ENCODE data around the gene PMS2. TPM values are rescaled to one million over a fixed set of nuclear protein-coding genes. Genes with fewer than 3 reads are reported as not detected.

Gene PMS2
- total RNA-seq, 1 experiment from 2014 or later = 22.6 TPM

GRCh38 chr7:6016653-6016966 is 7.8 kb upstream of the PMS2 start:
- Mint-ChIP-seq H3K36me3 (ENCODE audit: insufficient read depth, unreplicated experiment) (peaks cover 96% of the 10 kb centered on the region), H3K4me3 (ENCODE audit: unreplicated experiment) (no peak overlapping the region), H3K27ac (ENCODE audit: unreplicated experiment) (peak overlapping the region; percentile 89), H3K27me3 (ENCODE audit: insufficient read depth, unreplicated experiment) (no peaks in the 10 kb centered on the region), H3K9me3 (ENCODE audit: unreplicated experiment) (no peaks in the 10 kb centered on the region), H3K4me1 (ENCODE audit: low read depth, unreplicated experiment) (peaks cover 36% of the 10 kb centered on the region)
- Histone ChIP-seq H3K36me3 (ENCODE audit: control insufficient read depth, insufficient read depth, low read length) (peaks cover 3% of the 10 kb centered on the region; the same call in 1 of the 2 replicates), H3K27me3 (replicated peaks; ENCODE audit: control insufficient read depth, insufficient read depth, low read length) (no peaks in the 10 kb centered on the region), H3K4me1 (peaks cover 29% of the 10 kb centered on the region), H3K4me3 (ENCODE audit: low read depth, low read length) (no peak overlapping the region), H3K9me3 (no peaks in the 10 kb centered on the region)
- DNase-seq = no peak
- BruUV-seq (replicated peaks) = no TSS peak
- ChIA-PET POLR2A (no interaction called here), CTCF (no interaction called here)
- intact Hi-C loops (cut with micrococcal nuclease; ENCODE audit: unreplicated experiment) = no loop called here
- TF ChIP-seq, protein P1, sequence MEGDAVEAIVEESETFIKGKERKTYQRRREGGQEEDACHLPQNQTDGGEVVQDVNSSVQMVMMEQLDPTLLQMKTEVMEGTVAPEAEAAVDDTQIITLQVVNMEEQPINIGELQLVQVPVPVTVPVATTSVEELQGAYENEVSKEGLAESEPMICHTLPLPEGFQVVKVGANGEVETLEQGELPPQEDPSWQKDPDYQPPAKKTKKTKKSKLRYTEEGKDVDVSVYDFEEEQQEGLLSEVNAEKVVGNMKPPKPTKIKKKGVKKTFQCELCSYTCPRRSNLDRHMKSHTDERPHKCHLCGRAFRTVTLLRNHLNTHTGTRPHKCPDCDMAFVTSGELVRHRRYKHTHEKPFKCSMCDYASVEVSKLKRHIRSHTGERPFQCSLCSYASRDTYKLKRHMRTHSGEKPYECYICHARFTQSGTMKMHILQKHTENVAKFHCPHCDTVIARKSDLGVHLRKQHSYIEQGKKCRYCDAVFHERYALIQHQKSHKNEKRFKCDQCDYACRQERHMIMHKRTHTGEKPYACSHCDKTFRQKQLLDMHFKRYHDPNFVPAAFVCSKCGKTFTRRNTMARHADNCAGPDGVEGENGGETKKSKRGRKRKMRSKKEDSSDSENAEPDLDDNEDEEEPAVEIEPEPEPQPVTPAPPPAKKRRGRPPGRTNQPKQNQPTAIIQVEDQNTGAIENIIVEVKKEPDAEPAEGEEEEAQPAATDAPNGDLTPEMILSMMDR (IDR thresholded peaks at IDR 0.05; ENCODE audit: insufficient read depth in 1 of 2, low read depth in 1 of 2, low read length in 1 of 2, severe bottlenecking in 1 of 2, unreplicated experiment in 1 of 2) = no peak

DNA sequence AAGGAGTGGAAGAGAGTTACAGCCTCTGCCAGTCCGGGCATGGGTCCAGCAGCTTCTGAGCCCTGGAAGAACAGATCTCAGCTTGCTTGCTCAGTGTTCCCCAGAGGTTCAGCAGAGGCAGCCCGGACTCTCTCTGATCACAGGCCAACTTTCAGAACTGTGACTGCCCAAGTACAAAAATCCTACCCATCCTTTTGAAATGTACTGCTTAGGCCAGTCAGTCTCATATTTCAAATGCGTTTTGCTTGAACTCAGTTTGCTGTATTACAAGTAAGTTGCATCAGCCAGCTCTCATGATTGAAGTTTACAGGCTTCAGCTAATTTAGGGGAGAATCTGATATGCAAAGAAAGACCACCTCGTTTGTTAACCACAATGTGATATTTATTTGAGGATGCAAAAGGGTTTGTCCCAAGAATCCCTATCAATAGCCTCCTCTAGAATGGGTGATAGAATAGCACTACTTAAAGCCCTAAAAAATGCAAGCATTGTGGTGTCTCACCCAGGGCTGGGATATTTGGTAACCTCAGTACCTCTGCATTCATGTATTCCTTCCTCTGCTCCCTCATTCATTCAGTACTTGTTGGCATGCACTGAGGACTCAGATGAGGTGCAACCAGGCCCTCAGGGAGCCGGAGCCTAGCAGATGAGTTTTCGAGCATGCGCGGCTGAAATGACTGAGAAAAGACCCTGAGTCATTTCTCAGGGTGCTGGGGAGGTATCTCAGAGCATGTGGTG is 7.2 kb upstream of the PMS2 start:
- peak in 1 of 2 experiments; percentile 49 for DNase-seq
- H3K36me3 ChIP-seq (ENCODE audit: control insufficient read depth, insufficient read depth, low read length) = peaks cover 3% of the 10 kb centered on the region; the same call in 1 of the 2 replicates
- POLR2A ChIA-PET = interaction anchor here (0.5 kb wide), 1 partner anchor 17 kb away, joined by 3 read pairs; no protein-coding TSS in a partner anchor
- no peaks in the 10 kb centered on the region for H3K27me3 Mint-ChIP-seq (ENCODE audit: insufficient read depth, unreplicated experiment)
- no peaks in the 10 kb centered on the region for H3K27me3 ChIP-seq (replicated peaks; ENCODE audit: control insufficient read depth, insufficient read depth, low read length)
- H3K9me3 ChIP-seq = no peaks in the 10 kb centered on the region
- TF ChIP-seq, protein P1 (IDR thresholded peaks at IDR 0.05; ENCODE audit: insufficient read depth in 1 of 2, low read depth in 1 of 2, low read length in 1 of 2, severe bottlenecking in 1 of 2, unreplicated experiment in 1 of 2) = no peak
- H3K4me1 ChIP-seq = peaks cover 29% of the 10 kb centered on the region
- peaks cover 96% of the 10 kb centered on the region for H3K36me3 Mint-ChIP-seq (ENCODE audit: insufficient read depth, unreplicated experiment)
- no peaks in the 10 kb centered on the region for H3K9me3 Mint-ChIP-seq (ENCODE audit: unreplicated experiment)
- no peak overlapping the region for H3K4me3 ChIP-seq (ENCODE audit: low read depth, low read length)
- H3K4me3 Mint-ChIP-seq (ENCODE audit: unreplicated experiment) = no peak overlapping the region
- intact Hi-C loops (cut with micrococcal nuclease; ENCODE audit: unreplicated experiment) = no loop called here
- CTCF ChIA-PET = no interaction called here
- H3K27ac Mint-ChIP-seq (ENCODE audit: unreplicated experiment) = peak overlapping the region; percentile 89
- no TSS peak for BruUV-seq (replicated peaks)
- H3K4me1 Mint-ChIP-seq (ENCODE audit: low read depth, unreplicated experiment) = peaks cover 31% of the 10 kb centered on the region

- Histone ChIP-seq H3K36me3 (ENCODE audit: control insufficient read depth, insufficient read depth, low read length) (0 out of 2 replicates have a peak, but pooled peaks cover 1% of the 10 kb centered on the region), H3K4me1 (peaks cover 8% of the 10 kb centered on the region), H3K9me3 (no peaks in the 10 kb centered on the region), H3K27me3 (replicated peaks; ENCODE audit: control insufficient read depth, insufficient read depth, low read length) (no peaks in the 10 kb centered on the region), H3K4me3 (ENCODE audit: low read depth, low read length) (no peak overlapping the region)
- Mint-ChIP-seq H3K27ac (ENCODE audit: unreplicated experiment) (peak overlapping the region; percentile 45), H3K4me1 (ENCODE audit: low read depth, unreplicated experiment) (peaks cover 9% of the 10 kb centered on the region), H3K36me3 (ENCODE audit: insufficient read depth, unreplicated experiment) (peaks cover 85% of the 10 kb centered on the region), H3K9me3 (ENCODE audit: unreplicated experiment) (no peaks in the 10 kb centered on the region), H3K27me3 (ENCODE audit: insufficient read depth, unreplicated experiment) (no peaks in the 10 kb centered on the region), H3K4me3 (ENCODE audit: unreplicated experiment) (no peak overlapping the region)
- POLR2A ChIA-PET = interaction anchor here (0.6 kb wide), 1 partner anchor 8 kb away, joined by 5 read pairs; no protein-coding TSS in a partner anchor
- no TSS peak for BruUV-seq (replicated peaks)
- CTCF ChIA-PET = no interaction called here
- intact Hi-C loops (cut with micrococcal nuclease; ENCODE audit: unreplicated experiment) = no loop called here
- TF ChIP-seq, protein P1 (IDR thresholded peaks at IDR 0.05; ENCODE audit: insufficient read depth in 1 of 2, low read depth in 1 of 2, low read length in 1 of 2, severe bottlenecking in 1 of 2, unreplicated experiment in 1 of 2) = no peak
- DNase-seq = no peak
These were observed 3.7 kb upstream of the PMS2 start for GRCh38 chr7:6012355-6013104.
